Ascending aorta (tissue), 2 donors: ENCODE results near the gene LHX4. TPM values are rescaled to one million over a fixed set of nuclear protein-coding genes. Genes with fewer than 3 reads are reported as not detected.

Source experiments
- DNase-seq, 2 donors: peaks; one replicate each; pipeline ENCODE4 v3.0.0-alpha.2; 2019; ENCODE audit warnings: low spot score in 2 of 2
- H3K27ac ChIP-seq, 2 donors: fragments of 200-600 bp; sonication (generic); one replicate each; pipeline ENCODE4 v1.5.1; 2016 to 2017; ENCODE audit warnings: mild to moderate bottlenecking in 1 of 2
- H3K27me3 ChIP-seq: fragments of 200-600 bp; sonication (generic); one replicate; pipeline ENCODE4 v1.5.1; 2017
- H3K36me3 ChIP-seq, 2 donors: fragments of 200-600 bp; sonication (generic); one replicate each; pipeline ENCODE4 v1.5.1; 2016
- H3K4me1 ChIP-seq, 2 donors: fragments of 200-600 bp; sonication (generic); one replicate each; pipeline ENCODE4 v1.5.1; 2016 to 2017; ENCODE audit warnings: mild to moderate bottlenecking in 1 of 2
- H3K4me3 ChIP-seq, 2 donors: fragments of 200-600 bp; sonication (generic); one replicate each; pipeline ENCODE4 v1.5.1; 2016 to 2017; ENCODE audit warnings: mild to moderate bottlenecking in 1 of 2
- H3K9me3 ChIP-seq, 2 donors: fragments of 200-600 bp; sonication (generic); one replicate each; pipeline ENCODE4 v1.5.1; 2016
- CTCF ChIP-seq, 3 experiments: fragments of 200-600 bp in 2 of 3; fragments of 450-650 bp in 1 of 3; sonication (generic) in 2 of 3; IDR thresholded peaks; one replicate each; pipeline ENCODE4 v1.5.1; 2016 to 2019; ENCODE audit warnings: antibody characterized with exemption in 3 of 3, mild to moderate bottlenecking in 1 of 3, moderate library complexity in 1 of 3
- intact Hi-C: fragments of 100-400 bp; cut with DNase I; formaldehyde crosslinking; loops from one replicate; pipeline ENCODE4 v1.15.1; 2023
- total RNA-seq: library from RNA; depleted of rRNA; stranded (reverse); fragments of >200 nt; gene quantifications from one replicate; pipeline ENCODE4 v1.1.0, GENCODE V29; 2016

Gene LHX4
- total RNA-seq, 1 donor from 2014 or later = not detected

GRCh38 chr1:180228648-180229482 is 1.2 kb upstream of the LHX4 start:
- Histone ChIP-seq H3K4me3 (peak overlapping the region; percentile 62 to 71), H3K27me3 (peaks cover 42% of the 10 kb centered on the region), H3K36me3 (no peaks in the 10 kb centered on the region), H3K27ac (no peak overlapping the region), H3K4me1 (peaks cover 24 to 31% of the 10 kb centered on the region in 2 donors), H3K9me3 (no peaks in the 10 kb centered on the region)
- intact Hi-C loops = no loop called here
- TF ChIP-seq CTCF (IDR thresholded peaks at IDR 0.05) = no peak
- DNase-seq = no peak

DNA sequence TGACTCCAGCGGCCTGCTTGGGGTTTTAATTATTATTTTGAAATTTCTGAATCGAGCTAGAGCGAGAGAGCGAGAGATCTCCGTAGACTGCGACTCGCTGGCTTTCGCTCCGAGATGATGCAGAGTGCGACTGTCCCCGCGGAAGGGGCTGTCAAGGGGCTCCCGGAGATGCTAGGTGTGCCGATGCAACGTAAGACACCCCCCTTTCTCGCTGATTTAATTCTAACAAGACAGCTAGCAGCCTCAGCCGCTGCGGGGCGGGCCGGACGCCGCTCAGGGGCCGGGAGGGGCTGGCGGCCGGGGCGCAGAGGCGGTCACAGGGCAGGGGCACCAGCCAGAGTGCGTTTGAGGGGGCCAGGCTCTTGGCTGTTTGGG is 339 bp downstream of the LHX4 start:
- no peak overlapping the region for H3K27ac ChIP-seq
- H3K4me1 ChIP-seq = peaks cover 24 to 45% of the 10 kb centered on the region in 2 donors
- intact Hi-C loops = no loop called here

GRCh38 chr1:180230791-180231505 is 884 bp downstream of the LHX4 start:
- Histone ChIP-seq H3K4me1 (peaks cover 24 to 47% of the 10 kb centered on the region in 2 donors), H3K27ac (no peak overlapping the region), H3K36me3 (no peaks in the 10 kb centered on the region), H3K27me3 (peaks cover 56% of the 10 kb centered on the region), H3K4me3 (peak overlapping the region; percentile 62 to 71), H3K9me3 (no peaks in the 10 kb centered on the region)
- DNase-seq = no peak
- TF ChIP-seq CTCF (IDR thresholded peaks at IDR 0.05) = no peak
- intact Hi-C loops = no loop called here

More for the DNA sequence above, 339 bp downstream of the LHX4 start:
- Histone ChIP-seq H3K27me3 (peaks cover 50% of the 10 kb centered on the region), H3K9me3 (no peaks in the 10 kb centered on the region), H3K4me3 (peak overlapping the region; percentile 62 to 71), H3K36me3 (no peaks in the 10 kb centered on the region)
- no peak for TF ChIP-seq CTCF (IDR thresholded peaks at IDR 0.05)
- DNase-seq = no peak

DNA sequence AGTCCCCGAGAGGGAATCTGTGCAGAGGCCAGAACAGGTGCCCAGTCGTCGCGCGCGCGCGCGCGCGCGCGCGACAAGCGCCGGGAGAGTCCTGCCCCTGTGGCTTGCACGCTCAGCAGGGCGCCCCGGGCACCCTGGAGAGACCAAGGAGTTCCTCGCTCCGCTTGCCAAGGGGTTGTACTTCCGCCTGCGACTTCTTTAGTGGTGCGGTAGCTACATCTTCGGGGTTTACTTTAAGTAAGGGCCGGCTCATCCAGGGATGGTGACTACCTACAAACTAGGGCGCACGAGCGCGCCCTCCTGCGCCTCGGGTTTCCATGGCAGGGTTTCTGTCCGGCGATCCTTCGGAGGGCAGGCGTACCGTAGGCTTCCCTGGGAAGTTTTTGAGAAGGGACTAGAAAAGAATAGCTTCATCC is 1.4 kb downstream of the LHX4 start:
- H3K4me3 ChIP-seq = peak overlapping the region; percentile 62 to 71
- H3K27ac ChIP-seq = no peak overlapping the region
- peaks cover 24 to 47% of the 10 kb centered on the region in 2 donors for H3K4me1 ChIP-seq
- peaks cover 61% of the 10 kb centered on the region for H3K27me3 ChIP-seq
- H3K9me3 ChIP-seq = no peaks in the 10 kb centered on the region
- no peaks in the 10 kb centered on the region for H3K36me3 ChIP-seq
- no peak for TF ChIP-seq CTCF (IDR thresholded peaks at IDR 0.05)
- DNase-seq = no peak
- intact Hi-C loops = no loop called here

DNA sequence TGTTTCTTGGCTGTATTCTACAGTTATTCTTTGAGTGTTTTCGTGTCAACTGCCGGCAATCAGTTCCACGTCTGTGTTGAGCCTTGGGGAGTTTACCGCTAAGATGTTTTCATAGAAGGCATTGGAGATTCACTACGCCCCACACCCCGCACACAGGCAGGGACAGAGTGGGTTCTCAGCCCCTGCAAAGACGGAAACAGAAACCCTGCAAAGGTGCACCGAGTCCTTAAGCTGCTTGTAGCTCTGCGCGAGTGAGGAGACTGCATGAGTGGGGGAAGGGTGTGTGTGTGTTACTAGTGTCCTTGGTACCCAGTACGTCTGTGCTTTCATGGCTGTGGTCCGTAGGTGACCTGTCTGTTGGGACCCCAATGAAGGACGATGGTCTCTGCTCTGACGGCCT is 1.9 kb downstream of the LHX4 start:
- intact Hi-C loops = no loop called here
- TF ChIP-seq CTCF (IDR thresholded peaks at IDR 0.05) = no peak
- Histone ChIP-seq H3K4me1 (peaks cover 24 to 47% of the 10 kb centered on the region in 2 donors), H3K27me3 (peaks cover 65% of the 10 kb centered on the region), H3K4me3 (peak overlapping the region in 1 of 2 donors; percentile 71), H3K27ac (no peak overlapping the region), H3K36me3 (no peaks in the 10 kb centered on the region), H3K9me3 (no peaks in the 10 kb centered on the region)
- DNase-seq = no peak
